GM21723 (cell line): ENCODE results near the gene UGT1A8.
"Not testable (repeated sequence)": the region's sequence is repeated elsewhere in the genome, so short reads cannot be mapped to it uniquely, and the experiment has no call there.

Source experiments
- ATAC-seq: cut with Tn5 transposase; IDR thresholded peaks from one replicate; pipeline ENCODE4 v1.9.1; 2021; ENCODE audit warnings: mild to moderate bottlenecking, moderate library complexity; ENCODE audit not compliant: unreplicated experiment

UGT1A8 gene

GRCh38 chr2:233711312-233712008 is 94.0 kb downstream of the UGT1A8 start:
- peak; percentile 60 for ATAC-seq

GRCh38 chr2:233712611-233713261 is 95.3 kb downstream of the UGT1A8 start, which contains the start of gene UGT1A5:
TSS of gene UGT1A5 (plus strand) at chr2:233712907. CDS start at chr2:233712992, 85 bp downstream.
- ATAC-seq: no peak

DNA sequence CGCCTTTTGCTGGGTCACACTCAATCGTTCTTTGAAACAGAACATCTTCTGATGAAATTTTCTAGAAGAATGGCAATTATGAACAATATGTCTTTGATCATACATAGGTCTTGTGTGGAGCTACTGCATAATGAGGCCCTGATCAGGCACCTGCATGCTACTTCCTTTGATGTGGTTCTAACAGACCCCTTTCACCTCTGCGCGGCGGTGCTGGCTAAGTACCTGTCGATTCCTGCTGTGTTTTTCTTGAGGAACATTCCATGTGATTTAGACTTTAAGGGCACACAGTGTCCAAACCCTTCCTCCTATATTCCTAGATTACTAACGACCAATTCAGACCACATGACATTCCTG is 95.8 kb downstream of the UGT1A8 start:
- ATAC-seq: no peak

GRCh38 chr2:233714121-233714520 is 96.7 kb downstream of the UGT1A8 start:
- no peak for ATAC-seq

DNA sequence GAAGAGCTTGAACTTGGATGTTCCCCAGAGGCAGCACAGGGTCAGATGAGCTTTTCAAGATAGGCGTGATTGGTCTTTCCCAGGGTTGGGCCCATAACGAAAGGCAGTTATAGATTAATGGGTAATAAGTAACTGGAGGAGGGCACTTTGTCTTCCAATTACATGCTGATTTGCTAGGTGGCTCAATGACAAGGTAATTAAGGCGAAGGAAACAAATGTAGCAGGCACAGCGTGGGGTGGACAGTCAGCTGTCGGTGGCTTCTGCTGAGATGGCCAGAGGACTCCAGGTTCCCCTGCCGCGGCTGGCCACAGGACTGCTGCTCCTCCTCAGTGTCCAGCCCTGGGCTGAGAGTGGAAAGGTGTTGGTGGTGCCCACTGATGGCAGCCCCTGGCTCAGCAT is 101.1 kb downstream of the UGT1A8 start, which contains the start of gene UGT1A4:
Gene UGT1A4, plus strand, starts transcription at position 185 of the 400 bp plus-strand sequence. Its CDS starts 85 bp downstream, at position 270.
- no peak for ATAC-seq

DNA sequence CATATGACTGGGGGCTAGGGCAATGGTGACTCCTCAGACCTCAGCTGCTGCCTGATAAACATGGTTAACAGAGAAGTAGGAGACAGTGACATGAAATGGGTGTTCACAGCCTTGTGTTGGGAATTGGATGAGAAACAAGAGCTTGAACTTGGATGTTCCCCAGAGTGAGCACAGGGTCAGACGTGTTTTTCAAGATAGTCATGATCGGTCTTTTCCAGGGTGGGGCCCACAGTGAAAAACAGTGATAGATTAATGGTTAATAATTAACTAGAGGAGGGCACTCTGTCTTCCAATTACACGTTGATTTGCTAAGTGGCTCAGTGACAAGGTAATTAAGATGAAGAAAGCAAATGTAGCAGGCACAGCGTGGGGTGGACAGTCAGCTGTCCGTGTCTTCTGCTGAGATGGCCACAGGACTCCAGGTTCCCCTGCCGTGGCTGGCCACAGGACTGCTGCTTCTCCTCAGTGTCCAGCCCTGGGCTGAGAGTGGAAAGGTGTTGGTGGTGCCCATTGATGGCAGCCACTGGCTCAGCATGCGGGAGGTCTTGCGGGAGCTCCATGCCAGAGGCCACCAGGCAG is 111.4 kb downstream of the UGT1A8 start, which contains the start of gene UGT1A3:
Gene UGT1A3, plus strand, starts transcription at position 320 of the 579 bp plus-strand sequence. Its CDS starts 85 bp downstream, at position 405.
- ATAC-seq: no peak

GRCh38 chr2:233736868-233737653 is 119.6 kb downstream of the UGT1A8 start:
- not testable (repeated sequence) for ATAC-seq

DNA sequence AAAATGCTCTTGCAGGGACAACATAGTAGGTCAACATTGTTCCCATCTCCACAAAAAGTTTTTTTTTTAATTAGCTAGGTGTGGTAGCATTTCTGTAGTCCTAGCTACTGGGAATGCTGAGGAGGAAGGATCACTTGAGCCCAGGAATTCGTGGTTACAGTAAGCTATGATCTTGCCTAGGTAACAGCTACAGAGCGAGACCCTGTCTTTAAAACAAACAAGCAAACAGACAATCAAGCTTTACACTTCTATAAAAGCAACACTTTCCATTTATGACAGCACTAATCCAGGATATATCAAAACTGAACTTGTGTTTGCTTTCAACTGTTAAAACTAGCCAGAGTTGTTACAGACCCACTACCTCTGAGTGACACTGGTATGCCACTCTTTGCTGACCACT is 123.4 kb downstream of the UGT1A8 start:
- ATAC-seq: no peak

- no peak for ATAC-seq
These were observed 126.2 kb downstream of the UGT1A8 start for GRCh38 chr2:233743464-233744259.

DNA sequence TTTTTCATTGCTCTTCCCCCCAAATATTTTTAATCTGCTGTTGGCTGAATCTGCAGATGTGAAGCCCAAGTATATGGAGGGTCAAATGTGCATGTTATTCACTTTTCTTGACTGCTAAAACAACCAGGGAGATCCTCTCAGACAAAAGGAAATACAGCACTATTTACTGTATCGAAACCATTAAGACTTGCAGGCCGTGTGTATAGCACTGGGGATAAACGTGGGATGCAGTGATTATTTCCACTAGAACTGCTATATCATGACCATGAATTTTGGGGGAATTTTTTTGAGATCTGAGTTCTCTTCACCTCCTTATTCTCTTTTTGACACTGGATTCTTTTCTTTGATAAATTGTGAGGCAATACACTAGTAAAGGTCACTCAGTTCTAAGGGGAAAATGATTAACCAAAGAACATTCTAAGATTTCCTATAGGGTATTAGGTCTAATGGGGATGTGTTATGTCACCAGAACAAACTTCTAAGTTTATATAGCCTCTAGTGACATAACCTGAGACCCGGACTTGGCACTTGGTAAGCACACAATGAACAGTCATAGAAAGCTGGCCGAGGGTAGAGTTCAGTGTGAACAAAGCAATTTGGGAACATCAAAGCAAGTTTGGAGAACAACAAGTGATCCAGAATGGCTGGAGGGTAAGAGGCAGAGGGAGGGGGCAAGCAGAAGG is 127.8 kb downstream of the UGT1A8 start:
- ATAC-seq: no peak

DNA sequence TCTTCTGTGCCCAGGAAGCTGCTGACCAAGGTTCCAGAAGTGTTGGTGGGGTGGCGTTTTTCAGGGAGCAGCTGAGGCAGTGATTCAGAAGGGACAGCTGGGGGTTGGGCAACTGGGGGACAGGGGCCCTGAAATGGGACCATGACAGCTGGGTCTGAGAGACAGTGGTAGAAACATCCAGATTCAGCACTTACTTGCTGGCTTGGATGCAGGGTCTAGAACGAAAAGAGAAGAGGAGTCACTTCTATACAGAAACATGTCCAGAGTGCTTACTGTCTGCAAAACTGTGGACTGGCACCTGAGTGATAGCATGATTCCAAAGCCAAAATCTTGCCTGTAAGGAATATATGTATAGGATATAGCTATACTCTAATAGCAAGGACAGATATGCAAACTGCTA is 128.4 kb downstream of the UGT1A8 start:
- not testable (repeated sequence) for ATAC-seq

- ATAC-seq: no peak
These were observed 129.2 kb downstream of the UGT1A8 start for GRCh38 chr2:233746475-233747282.

DNA sequence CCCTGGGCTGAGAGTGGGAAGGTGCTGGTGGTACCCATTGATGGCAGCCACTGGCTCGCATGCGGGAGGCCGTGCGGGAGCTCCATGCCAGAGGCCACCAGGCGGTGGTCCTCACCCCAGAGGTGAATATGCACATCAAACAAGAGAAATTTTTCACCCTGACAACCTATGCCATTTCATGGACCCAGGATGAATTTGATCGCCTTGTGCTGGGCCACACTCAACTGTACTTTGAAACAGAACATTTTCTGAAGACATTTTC is 129.8 kb downstream of the UGT1A8 start:
- no peak for ATAC-seq

DNA sequence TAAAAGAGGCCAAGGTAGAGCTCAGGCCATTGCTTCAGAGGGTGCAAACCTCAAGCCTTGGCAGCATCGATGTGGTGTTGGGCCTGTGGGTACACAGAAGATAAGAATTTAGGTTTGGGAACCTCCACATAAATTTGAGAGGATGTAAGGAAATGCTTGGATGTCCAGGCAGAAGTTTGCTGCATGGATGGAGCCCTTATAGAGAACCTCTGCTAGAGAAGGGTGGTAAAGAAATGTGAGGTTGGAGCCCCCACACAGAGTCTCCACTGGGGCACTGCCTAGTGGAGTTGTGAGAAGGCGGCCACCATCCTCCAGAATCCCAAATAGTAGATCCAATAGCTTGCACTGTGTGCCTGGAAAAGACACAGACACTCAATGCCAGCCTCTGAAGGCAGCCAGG is 133.3 kb downstream of the UGT1A8 start:
- not testable (repeated sequence) for ATAC-seq

GRCh38 chr2:233751212-233752009 is 134.0 kb downstream of the UGT1A8 start:
- not testable (repeated sequence) for ATAC-seq

GRCh38 chr2:233754872-233755611 is 137.6 kb downstream of the UGT1A8 start:
- ATAC-seq: no peak

DNA sequence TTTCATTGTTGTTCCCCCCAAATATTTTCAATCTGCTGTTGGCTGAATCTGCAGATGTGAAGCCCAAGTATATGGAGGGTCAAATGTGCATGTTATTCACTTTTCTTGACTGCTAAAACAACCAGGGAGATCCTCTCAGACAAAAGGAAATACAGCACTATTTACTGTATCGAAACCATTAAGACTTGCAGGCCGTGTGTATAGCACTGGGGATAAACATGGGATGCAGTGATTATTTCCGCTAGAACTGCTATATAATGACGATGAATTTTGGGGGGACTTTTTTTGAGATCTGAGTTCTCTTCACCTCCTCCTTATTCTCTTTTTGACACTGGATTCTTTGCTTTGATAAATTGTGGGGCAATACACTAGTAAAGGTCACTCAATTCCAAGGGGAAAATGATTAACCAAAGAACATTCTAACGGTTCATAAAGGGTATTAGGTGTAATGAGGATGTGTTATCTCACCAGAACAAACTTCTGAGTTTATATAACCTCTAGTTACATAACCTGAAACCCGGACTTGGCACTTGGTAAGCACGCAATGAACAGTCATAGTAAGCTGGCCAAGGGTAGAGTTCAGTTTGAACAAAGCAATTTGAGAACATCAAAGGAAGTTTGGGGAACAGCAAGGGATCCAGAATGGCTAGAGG is 139.1 kb downstream of the UGT1A8 start:
- ATAC-seq: no peak
